Heart right ventricle (tissue), 16 donors: ENCODE results near the gene MPHOSPH9. TPM values are rescaled to one million over a fixed set of nuclear protein-coding genes. Genes with fewer than 3 reads are reported as not detected.

Experiments used
- ATAC-seq, 8 donors: fragments of 200-7000 bp; cut with Tn5 transposase; one replicate each; pipeline ENCODE4 v1.9.1; 2020; ENCODE audit warnings: mild to moderate bottlenecking in 8 of 8, moderate library complexity in 8 of 8, moderate number of reproducible peaks in 1 of 8
- DNase-seq, 2 donors: peaks; one replicate each; pipeline ENCODE4 v3.0.0-alpha.2; 2020
- H3K27ac ChIP-seq, 10 donors: fragments of 200-600 bp; sonication (generic) in 2 of 10; one replicate each; pipeline versions ENCODE4 v1.5.0 to v1.8.0; 2020 to 2022; ENCODE audit warnings: mild to moderate bottlenecking in 3 of 10
- H3K27me3 ChIP-seq, 7 donors: fragments of 200-600 bp; one replicate each; pipeline ENCODE4 v1.8.0; 2021 to 2022; ENCODE audit warnings: mild to moderate bottlenecking in 2 of 7
- H3K36me3 ChIP-seq, 9 donors: fragments of 200-600 bp; sonication (generic) in 1 of 9; one replicate each; pipeline versions ENCODE4 v1.5.0 to v1.8.0; 2020 to 2022; ENCODE audit warnings: mild to moderate bottlenecking in 2 of 9
- H3K4me1 ChIP-seq, 9 donors: fragments of 200-600 bp; sonication (generic) in 1 of 9; one replicate each; pipeline versions ENCODE4 v1.5.0 to v1.8.0; 2020 to 2022; ENCODE audit warnings: mild to moderate bottlenecking in 4 of 9
- H3K4me3 ChIP-seq, 10 donors: fragments of 200-600 bp; sonication (generic) in 2 of 10; one replicate each; pipeline versions ENCODE4 v1.5.0 to v1.8.0; 2020 to 2022; ENCODE audit warnings: mild to moderate bottlenecking in 7 of 10, moderate library complexity in 2 of 10
- H3K9me3 ChIP-seq, 11 donors: fragments of 200-600 bp in 10 of 11; sonication (generic) in 2 of 11; one replicate each; pipeline versions ENCODE4 v1.5.0 to v1.8.0; 2013 to 2022; ENCODE audit warnings: mild to moderate bottlenecking in 2 of 11, control low read depth in 1 of 11, moderate library complexity in 1 of 11
- WGBS, 2 donors: extraction: QIAGEN DNeasy Blood & Tissue Kit; methylation state at CpG; one replicate each; pipeline ENCODE4 v1.1.7; 2013; ENCODE audit warnings: inconsistent platforms in 1 of 2; 5-methylcytosine and 5-hydroxymethylcytosine counted together
- intact Hi-C, 10 donors: fragments of 100-400 bp; cut with DNase I; formaldehyde crosslinking; loops; one replicate each; pipeline versions ENCODE4 v1.11.1 to v1.14.2; 2022
- polyA plus RNA-seq, 2 donors: library from polyadenylated mRNA; stranded (reverse); fragments of 200-250 nt; gene quantifications; one replicate each; pipeline ENCODE4 v1.2.3, GENCODE V29; 2013
- total RNA-seq, 10 donors: library from RNA; stranded (reverse); fragmentation: NEBNext Ultra II Directional in 3 of 10; extraction: Animal tissue kit (Norgen Biotek cat#: 25700) in 3 of 10; gene quantifications; one replicate each; pipeline versions ENCODE4 v1.2.1 to v1.2.4, GENCODE V29; 2021 to 2023
- TF ChIP-seq, protein P1 (sequence below), 9 donors: fragments of 200-600 bp; sonication (generic) in 2 of 9; IDR thresholded peaks; one replicate each; pipeline versions ENCODE4 v1.5.0 to v1.8.0; 2021 to 2022; ENCODE audit warnings: antibody characterized with exemption in 9 of 9, mild to moderate bottlenecking in 5 of 9, moderate library complexity in 1 of 9
- donor health status: Arrhythmogenic right ventricular cardiomyopathy.
- donor health status: ischemic (EF 13 %, LVEDD 7.1; RV severe dilation, severe dysfunction).
- donor health status: healthy with polysubstance abuse.
- donor health status: DM: no; HTN: yes; CAD: no.
- donor health status: DM: no; HTN: no; CAD: no.
- donor health status: ischemic (EF 25% LVEDD 6.9; RV normal size, moderate dysfunction).
- donor health status: ischemic (EF 25% LVEDD 5.7; RV mildly dilated, moderate dysfunction).
- donor health status: healthy.
- donor health status: DM: yes; HTN: yes; CAD: no.
- donor health status: Ischemic cardiomyopathy.
- donor health status: ischemic (EF 35%, LVEDD 5.7; RV mildly dilated, moderate dysfunction).
- donor health status: nonischemic (EF 11% LVEDD 7.7; RV severe dilation, severe dysfunction).
- donor health status: DM: yes; HTN: yes; CAD: no.
- donor health status: PGD.
- donor health status: ischemic (EF 29% LVEDD 5.4; RV normal size, mild dysfunction).
- donor health status: nonischemic (EF 23%, LVEDD 6.1; RV moderate dilation, normal function).

MPHOSPH9 gene
- total and polyA plus RNA-seq, 12 donors, result 4.1 to 33.6 (median 25.7) TPM

DNA sequence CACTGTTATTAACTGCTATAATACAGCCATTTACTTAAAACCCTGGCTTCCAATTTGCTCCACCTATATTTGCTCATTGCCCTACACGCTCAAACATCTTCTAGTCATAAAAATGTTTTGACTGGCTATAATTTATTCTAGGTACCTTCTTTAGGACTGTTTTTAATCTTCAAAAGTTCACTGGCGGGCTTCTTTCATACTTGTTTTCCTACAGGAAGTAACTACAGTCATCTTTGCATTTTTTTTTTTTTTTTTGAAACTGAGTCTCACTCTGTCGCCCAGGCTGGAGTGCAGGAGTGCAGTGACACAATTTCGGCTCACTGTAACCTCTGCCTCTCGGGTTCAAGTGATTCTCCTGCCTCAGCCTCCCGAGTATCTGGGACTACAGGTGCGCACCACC is 32.5 kb downstream of the MPHOSPH9 start:
- H3K4me3 ChIP-seq, result no peak overlapping the region
- DNase-seq (no peak), ATAC-seq (no peak)
- peaks cover 0 to 97% (median 16%) of the 10 kb centered on the region in 9 donors for H3K36me3 ChIP-seq
- H3K9me3 ChIP-seq, result no peaks in the 10 kb centered on the region
- intact Hi-C loops, result no loop called here
- TF ChIP-seq, protein P1, sequence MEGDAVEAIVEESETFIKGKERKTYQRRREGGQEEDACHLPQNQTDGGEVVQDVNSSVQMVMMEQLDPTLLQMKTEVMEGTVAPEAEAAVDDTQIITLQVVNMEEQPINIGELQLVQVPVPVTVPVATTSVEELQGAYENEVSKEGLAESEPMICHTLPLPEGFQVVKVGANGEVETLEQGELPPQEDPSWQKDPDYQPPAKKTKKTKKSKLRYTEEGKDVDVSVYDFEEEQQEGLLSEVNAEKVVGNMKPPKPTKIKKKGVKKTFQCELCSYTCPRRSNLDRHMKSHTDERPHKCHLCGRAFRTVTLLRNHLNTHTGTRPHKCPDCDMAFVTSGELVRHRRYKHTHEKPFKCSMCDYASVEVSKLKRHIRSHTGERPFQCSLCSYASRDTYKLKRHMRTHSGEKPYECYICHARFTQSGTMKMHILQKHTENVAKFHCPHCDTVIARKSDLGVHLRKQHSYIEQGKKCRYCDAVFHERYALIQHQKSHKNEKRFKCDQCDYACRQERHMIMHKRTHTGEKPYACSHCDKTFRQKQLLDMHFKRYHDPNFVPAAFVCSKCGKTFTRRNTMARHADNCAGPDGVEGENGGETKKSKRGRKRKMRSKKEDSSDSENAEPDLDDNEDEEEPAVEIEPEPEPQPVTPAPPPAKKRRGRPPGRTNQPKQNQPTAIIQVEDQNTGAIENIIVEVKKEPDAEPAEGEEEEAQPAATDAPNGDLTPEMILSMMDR (IDR thresholded peaks at IDR 0.05), result no peak
- WGBS, 2 donors, result 95% methylated on average over 7 of the region's 7 CpGs
- no peak overlapping the region for H3K27ac ChIP-seq
- no peaks in the 10 kb centered on the region for H3K27me3 ChIP-seq
- no peaks in the 10 kb centered on the region for H3K4me1 ChIP-seq

DNA sequence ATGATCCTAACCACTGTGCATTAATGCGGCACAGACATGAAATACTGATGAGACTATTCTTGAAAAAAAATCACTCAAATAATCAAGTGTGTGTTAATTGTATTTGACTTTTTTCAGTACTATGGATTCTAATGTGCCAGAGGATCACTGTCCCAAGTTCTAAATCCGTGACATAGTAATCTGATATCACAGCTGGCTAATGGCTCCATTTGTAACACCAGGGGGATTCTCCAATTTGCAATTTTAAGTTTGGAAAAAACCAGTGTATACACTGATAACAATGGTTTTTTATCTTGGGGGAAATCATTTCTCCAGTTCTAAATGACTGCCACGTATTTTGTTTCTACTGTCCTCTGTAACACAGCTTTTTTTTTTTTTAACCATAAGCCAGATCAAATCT is 33.0 kb downstream of the MPHOSPH9 start:
- no peaks in the 10 kb centered on the region for H3K4me1 ChIP-seq
- no peak for ATAC-seq
- no peak overlapping the region for H3K4me3 ChIP-seq
- no peak overlapping the region for H3K27ac ChIP-seq
- peaks cover 0 to 97% (median 18%) of the 10 kb centered on the region in 9 donors for H3K36me3 ChIP-seq
- no peaks in the 10 kb centered on the region for H3K9me3 ChIP-seq
- TF ChIP-seq, protein P1 (IDR thresholded peaks at IDR 0.05), result no peak
- no peaks in the 10 kb centered on the region for H3K27me3 ChIP-seq
- 88% methylated on average over 3 of the region's 3 CpGs for WGBS, 2 donors
- DNase-seq, result no peak
- intact Hi-C loops, result no loop called here

DNA sequence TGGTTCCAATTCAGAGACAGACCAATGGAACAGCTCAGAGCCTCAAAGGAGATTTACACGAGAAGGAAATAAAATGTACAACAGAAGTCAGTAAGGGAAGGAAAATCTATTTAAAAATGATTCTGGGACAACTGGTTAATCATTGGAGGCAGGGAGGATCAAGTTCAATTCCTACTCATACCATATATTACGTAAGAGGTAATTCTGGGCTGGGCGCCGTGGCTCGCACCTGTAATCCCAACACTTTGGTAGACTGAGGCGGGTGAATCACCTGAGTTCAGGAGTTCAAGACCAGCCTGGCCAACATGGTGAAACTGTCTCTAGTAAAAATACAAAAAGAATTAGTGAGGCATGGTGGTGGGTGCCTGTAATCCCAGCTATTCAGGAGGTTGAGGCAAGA is 45.3 kb downstream of the MPHOSPH9 start:
- Histone ChIP-seq H3K4me1 (no peaks in the 10 kb centered on the region), H3K36me3 (peaks cover 0 to 97% (median 16%) of the 10 kb centered on the region in 9 donors), H3K9me3 (no peaks in the 10 kb centered on the region), H3K27me3 (no peaks in the 10 kb centered on the region), H3K4me3 (no peak overlapping the region), H3K27ac (no peak overlapping the region)
- TF ChIP-seq, protein P1 (IDR thresholded peaks at IDR 0.05), result no peak
- DNase-seq, result no peak
- 97 to 98% methylated on average over 6 of the region's 6 CpGs for WGBS, 2 donors
- no peak for ATAC-seq
- intact Hi-C loops, result loop anchor here in 1 of 10 donors (2.0 kb wide), 1 partner anchor 29 kb away; no protein-coding TSS in a partner anchor

DNA sequence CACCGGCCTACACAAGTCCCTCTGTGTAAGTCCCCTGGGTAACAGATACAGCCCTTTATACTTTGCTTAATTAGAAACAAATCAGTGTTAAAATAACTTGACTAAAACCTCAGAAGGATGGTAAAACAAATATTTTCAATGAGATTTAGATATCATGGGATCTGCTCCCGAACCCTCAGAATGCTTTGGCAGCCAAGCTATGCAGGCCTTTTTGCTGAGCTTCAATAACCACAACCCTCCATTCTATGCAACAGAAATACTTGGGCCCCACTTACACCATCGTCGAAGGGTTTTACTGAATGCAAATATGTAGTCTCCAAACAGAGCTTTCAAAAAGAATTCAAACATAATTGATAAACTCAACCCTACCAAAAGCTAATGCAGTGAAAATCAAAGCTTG is 52.8 kb downstream of the MPHOSPH9 start:
- intact Hi-C loops, result no loop called here
- H3K4me1 ChIP-seq, result no peaks in the 10 kb centered on the region
- H3K9me3 ChIP-seq, result no peaks in the 10 kb centered on the region
- TF ChIP-seq, protein P1 (IDR thresholded peaks at IDR 0.05), result no peak
- H3K27me3 ChIP-seq, result no peaks in the 10 kb centered on the region
- H3K4me3 ChIP-seq, result no peak overlapping the region
- DNase-seq, result no peak
- no peak for ATAC-seq
- WGBS, 2 donors, result 95 to 97% methylated on average over 4 of the region's 4 CpGs
- peaks cover 0 to 89% (median 13%) of the 10 kb centered on the region in 9 donors for H3K36me3 ChIP-seq
- no peak overlapping the region for H3K27ac ChIP-seq
